Esophagus squamous epithelium (tissue), 5 donors: ENCODE results near the gene DBNL. TPM values are rescaled to one million over a fixed set of nuclear protein-coding genes. Genes with fewer than 3 reads are reported as not detected.

ENCODE experiments used
- DNase-seq: peaks from one replicate; lab custom pipeline; 2025; lab: John Stamatoyannopoulos, UW
- H3K27ac ChIP-seq, 4 donors: fragments of 200-600 bp; sonication (generic); one replicate each; pipeline ENCODE4 v1.5.1; 2016 to 2019; ENCODE audit warnings: mild to moderate bottlenecking in 1 of 4
- H3K27me3 ChIP-seq, 4 donors: fragments of 200-600 bp; sonication (generic); 1 replicate in 3 of 4; 2 replicates in 1 of 4; pipeline versions ENCODE4 v1.5.1 to v1.6.0; 2017 to 2021; ENCODE audit warnings: antibody characterized with exemption in 1 of 4
- H3K36me3 ChIP-seq, 3 donors: fragments of 200-600 bp; sonication (generic); one replicate each; pipeline ENCODE4 v1.5.1; 2016 to 2019
- H3K4me1 ChIP-seq, 3 donors: fragments of 200-600 bp; sonication (generic); one replicate each; pipeline ENCODE4 v1.5.1; 2017 to 2019
- H3K4me3 ChIP-seq, 4 donors: fragments of 200-600 bp; sonication (generic); 1 replicate in 3 of 4; 2 replicates in 1 of 4; pipeline ENCODE4 v1.5.1; 2016 to 2019; ENCODE audit warnings: mild to moderate bottlenecking in 2 of 4, moderate library complexity in 1 of 4
- H3K9me3 ChIP-seq, 3 donors: fragments of 200-600 bp; sonication (generic); one replicate each; pipeline ENCODE4 v1.5.1; 2016 to 2019
- POLR2A ChIP-seq, 4 donors: fragments of 450-650 bp; IDR thresholded peaks; one replicate each; pipeline ENCODE4 v1.6.1; 2017; ENCODE audit warnings: antibody characterized with exemption in 4 of 4, mild to moderate bottlenecking in 4 of 4, moderate library complexity in 3 of 4
- WGBS, 2 donors: methylation state at CpG; one replicate each; pipeline ENCODE4 v1.1.5; 2018; 5-methylcytosine and 5-hydroxymethylcytosine counted together
- intact Hi-C: fragments of 100-400 bp; cut with DNase I; formaldehyde crosslinking; loops from one replicate; pipeline ENCODE4 v1.15.0; 2022
- total RNA-seq, 4 donors: library from RNA; depleted of rRNA; stranded (reverse); fragments of >200 nt; gene quantifications; one replicate each; pipeline ENCODE4 v1.1.0, GENCODE V29; 2016
- TF ChIP-seq, protein P1 (sequence below), 6 experiments: fragments of 450-650 bp in 4 of 6; fragments of 200-600 bp in 2 of 6; sonication (generic) in 2 of 6; IDR thresholded peaks; one replicate each; pipeline ENCODE4 v1.5.1; 2016 to 2019; ENCODE audit warnings: antibody characterized with exemption in 6 of 6, mild to moderate bottlenecking in 4 of 6, moderate library complexity in 4 of 6
- donor health status: DM: yes; HTN: yes; CAD: no.

Gene DBNL
- total RNA-seq, 4 donors from 2014 or later, result 185 to 337 (median 225) TPM

DNA sequence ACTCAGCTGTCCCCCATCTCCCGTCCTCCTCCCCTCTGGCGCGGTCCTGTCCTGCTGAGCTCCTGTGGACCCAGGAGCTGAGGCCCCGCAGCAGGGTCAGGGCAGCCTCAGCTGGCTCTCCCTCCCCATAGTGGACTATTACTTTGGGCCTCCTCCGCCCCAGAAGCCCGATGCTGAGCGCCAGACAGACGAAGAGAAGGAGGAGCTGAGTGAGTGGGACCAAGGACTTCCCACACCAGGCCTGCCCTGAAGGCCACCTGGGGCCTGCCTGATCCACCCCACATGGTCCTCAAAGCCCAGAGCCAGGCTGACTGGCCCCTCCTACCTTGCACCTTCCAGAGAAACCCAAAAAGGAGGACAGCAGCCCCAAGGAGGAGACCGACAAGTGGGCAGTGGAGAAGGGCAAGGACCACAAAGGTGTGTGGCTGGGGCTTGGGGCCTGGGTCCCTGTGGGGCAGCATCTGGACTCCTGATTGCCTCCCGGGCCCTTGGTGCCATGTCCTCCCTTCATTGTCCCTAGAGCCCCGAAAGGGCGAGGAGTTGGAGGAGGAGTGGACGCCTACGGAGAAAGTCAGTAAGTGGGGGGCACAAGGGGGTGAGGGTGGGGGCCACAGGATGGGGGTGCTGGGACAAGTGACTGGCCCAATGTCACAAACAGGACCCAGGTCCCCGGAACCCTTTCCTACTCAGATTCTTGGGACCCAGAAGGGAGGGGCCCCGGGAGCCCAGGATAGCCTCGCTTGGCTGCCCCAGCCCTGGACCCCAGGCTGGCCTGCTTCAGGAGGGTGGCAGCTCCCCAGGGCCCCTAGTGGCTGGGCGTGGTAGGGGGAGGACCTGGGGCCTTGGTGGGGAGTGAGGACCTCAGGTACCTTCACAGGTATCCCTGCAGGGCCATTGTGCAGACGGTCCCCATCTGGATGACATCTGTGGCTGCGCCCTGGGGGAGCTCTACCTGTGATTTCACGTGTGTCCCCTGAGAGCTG is 64.6 kb downstream of the DBNL start:
- Histone ChIP-seq H3K4me3 (no peak overlapping the region), H3K4me1 (peaks cover 0 to 74% (median 29%) of the 10 kb centered on the region in 3 donors), H3K36me3 (peaks cover 0 to 67% (median 5%) of the 10 kb centered on the region in 3 donors), H3K27ac (peak overlapping the region in 3 of 4 donors; percentile 9 to 92 (median 91)), H3K27me3 (peaks cover 0 to 20% (median 0%) of the 10 kb centered on the region in 4 donors), H3K9me3 (no peaks in the 10 kb centered on the region)
- intact Hi-C loops, result no loop called here
- DNase-seq, result no peak
- TF ChIP-seq, protein P1, sequence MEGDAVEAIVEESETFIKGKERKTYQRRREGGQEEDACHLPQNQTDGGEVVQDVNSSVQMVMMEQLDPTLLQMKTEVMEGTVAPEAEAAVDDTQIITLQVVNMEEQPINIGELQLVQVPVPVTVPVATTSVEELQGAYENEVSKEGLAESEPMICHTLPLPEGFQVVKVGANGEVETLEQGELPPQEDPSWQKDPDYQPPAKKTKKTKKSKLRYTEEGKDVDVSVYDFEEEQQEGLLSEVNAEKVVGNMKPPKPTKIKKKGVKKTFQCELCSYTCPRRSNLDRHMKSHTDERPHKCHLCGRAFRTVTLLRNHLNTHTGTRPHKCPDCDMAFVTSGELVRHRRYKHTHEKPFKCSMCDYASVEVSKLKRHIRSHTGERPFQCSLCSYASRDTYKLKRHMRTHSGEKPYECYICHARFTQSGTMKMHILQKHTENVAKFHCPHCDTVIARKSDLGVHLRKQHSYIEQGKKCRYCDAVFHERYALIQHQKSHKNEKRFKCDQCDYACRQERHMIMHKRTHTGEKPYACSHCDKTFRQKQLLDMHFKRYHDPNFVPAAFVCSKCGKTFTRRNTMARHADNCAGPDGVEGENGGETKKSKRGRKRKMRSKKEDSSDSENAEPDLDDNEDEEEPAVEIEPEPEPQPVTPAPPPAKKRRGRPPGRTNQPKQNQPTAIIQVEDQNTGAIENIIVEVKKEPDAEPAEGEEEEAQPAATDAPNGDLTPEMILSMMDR (IDR thresholded peaks at IDR 0.05), result no peak
- WGBS, 2 donors, result 42 to 83% methylated on average over 2 to 6 of the region's 21 CpGs

DNA sequence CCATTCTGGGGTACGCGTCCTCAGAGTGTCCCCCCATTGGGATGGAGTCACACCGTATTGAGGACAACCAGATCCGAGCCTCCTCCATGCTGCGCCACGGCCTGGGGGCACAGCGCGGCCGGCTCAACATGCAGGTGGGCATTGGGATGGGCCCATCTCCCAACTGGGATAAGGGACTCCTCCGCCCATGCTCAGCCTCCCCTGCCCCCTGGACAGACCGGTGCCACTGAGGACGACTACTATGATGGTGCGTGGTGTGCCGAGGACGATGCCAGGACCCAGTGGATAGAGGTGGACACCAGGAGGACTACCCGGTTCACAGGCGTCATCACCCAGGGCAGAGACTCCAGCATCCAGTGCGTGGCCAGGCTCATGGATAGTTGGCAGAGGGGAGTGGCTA is 65.5 kb downstream of the DBNL start:
- Histone ChIP-seq H3K27me3 (peaks cover 0 to 10% (median 0%) of the 10 kb centered on the region in 4 donors), H3K4me3 (no peak overlapping the region), H3K4me1 (peaks cover 0 to 65% (median 25%) of the 10 kb centered on the region in 3 donors), H3K27ac (peak overlapping the region in 3 of 4 donors; percentile 9 to 92 (median 14)), H3K9me3 (no peaks in the 10 kb centered on the region), H3K36me3 (peaks cover 0 to 76% (median 5%) of the 10 kb centered on the region in 3 donors)
- TF ChIP-seq POLR2A (IDR thresholded peaks at IDR 0.05), result no peak
- TF ChIP-seq, protein P1 (IDR thresholded peaks at IDR 0.05), result no peak
- intact Hi-C loops, result no loop called here
- 40 to 86% methylated on average over 1 to 3 of the region's 18 CpGs for WGBS, 2 donors
- no peak for DNase-seq

DNA sequence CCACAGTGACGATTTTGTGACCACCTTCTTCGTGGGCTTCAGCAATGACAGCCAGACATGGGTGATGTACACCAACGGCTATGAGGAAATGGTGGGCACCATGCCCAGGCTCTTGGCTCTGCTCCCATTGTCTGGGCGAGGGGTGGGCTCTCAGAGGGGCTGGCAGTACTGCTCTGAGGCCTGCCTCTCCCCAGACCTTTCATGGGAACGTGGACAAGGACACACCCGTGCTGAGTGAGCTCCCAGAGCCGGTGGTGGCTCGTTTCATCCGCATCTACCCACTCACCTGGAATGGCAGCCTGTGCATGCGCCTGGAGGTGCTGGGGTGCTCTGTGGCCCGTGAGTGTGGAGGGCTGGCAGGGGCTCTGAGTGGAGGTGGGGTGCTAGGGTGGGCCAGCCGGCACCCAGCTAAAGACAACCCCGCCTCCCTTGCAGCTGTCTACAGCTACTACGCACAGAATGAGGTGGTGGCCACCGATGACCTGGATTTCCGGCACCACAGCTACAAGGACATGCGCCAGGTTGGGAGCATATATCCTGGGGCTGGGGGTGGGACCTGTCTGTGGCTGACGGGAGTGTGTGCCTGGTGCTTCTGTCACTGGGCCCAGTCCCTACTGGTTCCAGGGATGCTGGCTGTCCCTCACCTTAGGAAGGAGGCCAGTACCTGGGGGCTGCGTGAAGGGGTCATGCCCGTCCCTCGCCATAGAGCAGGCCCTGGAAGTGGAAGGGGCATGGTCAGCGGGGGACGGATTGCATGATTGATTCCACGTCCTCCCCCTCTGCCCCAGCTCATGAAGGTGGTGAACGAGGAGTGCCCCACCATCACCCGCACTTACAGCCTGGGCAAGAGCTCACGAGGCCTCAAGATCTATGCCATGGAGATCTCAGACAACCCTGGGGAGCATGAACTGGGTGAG is 66.5 kb downstream of the DBNL start:
- 45 to 58% methylated on average over 8 to 9 of the region's 27 CpGs for WGBS, 2 donors
- TF ChIP-seq, protein P1 (IDR thresholded peaks at IDR 0.05), result no peak
- no peak for TF ChIP-seq POLR2A (IDR thresholded peaks at IDR 0.05)
- intact Hi-C loops, result no loop called here
- peaks cover 0 to 55% (median 18%) of the 10 kb centered on the region in 3 donors for H3K4me1 ChIP-seq
- H3K36me3 ChIP-seq, result peaks cover 0 to 86% (median 5%) of the 10 kb centered on the region in 3 donors
- H3K4me3 ChIP-seq, result no peak overlapping the region
- H3K27me3 ChIP-seq, result peaks cover 0 to under 1% (median 0%) of the 10 kb centered on the region in 4 donors
- H3K9me3 ChIP-seq, result no peaks in the 10 kb centered on the region
- no peak for DNase-seq
- peak overlapping the region in 3 of 4 donors; percentile 9 to 92 (median 14) for H3K27ac ChIP-seq

Other genes starting within 250 kb of the DBNL start
- 100 to 1,000 TPM in 3 of 4 donors, 10 to 100 TPM in 1; 86.0 to 144 (median 117) TPM for gene MRPS24, start 175.2 kb upstream of the DBNL start, total RNA-seq
- 10 to 100 TPM; 18.3 to 22.8 (median 21.1) TPM for gene URGCP, start 138.1 kb upstream of the DBNL start, total RNA-seq
- gene UBE2D4, start 118.3 kb upstream of the DBNL start, total RNA-seq, result 10 to 100 TPM in 1 of 4 donors, 1 to 10 TPM in 3; 8.8 to 10.9 (median 9.5) TPM
- not detected for gene SPDYE1, start 46.8 kb upstream of the DBNL start, total RNA-seq
- 1 to 10 TPM in 2 of 4 donors, under 1 TPM in 1, not detected in 1; 0.57 to 1.6 (median 1.3) TPM for gene PGAM2, start 20.9 kb downstream of the DBNL start, total RNA-seq
- 10 to 100 TPM; 24.1 to 45.9 (median 24.8) TPM for gene POLM, start 37.8 kb downstream of the DBNL start, total RNA-seq
- 10 to 100 TPM in 2 of 4 donors, 1 to 10 TPM in 2; 4.6 to 83.9 (median 25.2) TPM for gene AEBP1, start 59.6 kb downstream of the DBNL start, total RNA-seq
- gene POLD2, start 78.8 kb downstream of the DBNL start, total RNA-seq, result 100 to 1,000 TPM in 1 of 4 donors, 10 to 100 TPM in 3; 71.2 to 164 (median 89.5) TPM
- gene MYL7, start 96.6 kb downstream of the DBNL start, total RNA-seq, result not detected
- gene GCK, start 144.7 kb downstream of the DBNL start, total RNA-seq, result under 1 TPM in 1 of 4 donors, not detected in 3; 0.38 TPM
- 10 to 100 TPM; 56.3 to 91.8 (median 65.1) TPM for gene YKT6, start 156.3 kb downstream of the DBNL start, total RNA-seq